ENCODE data around the gene SF1.
A peak's percentile ranks its signal among the peaks of the same experiment; 100 is the strongest.

SF1 gene

GRCh38 chr11:64784813-64785581 is 6.7 kb upstream of the SF1 start:
- no peak for DNase-seq (ENCODE audit: low spot score)

DNA sequence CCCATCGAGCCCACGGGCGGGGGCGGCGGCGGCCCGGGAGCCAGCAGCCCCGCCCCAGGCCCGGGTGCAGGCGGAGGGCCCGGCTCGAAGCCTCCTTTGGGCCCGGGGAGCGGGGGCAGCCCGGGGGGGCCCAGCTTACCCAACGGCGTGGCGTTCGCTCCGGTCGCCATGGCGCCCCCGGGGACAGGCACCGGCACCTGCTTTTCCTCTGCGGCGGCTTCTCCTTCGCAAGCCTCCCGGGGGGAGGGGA is 194 bp downstream of the SF1 start:
- DNase-seq (ENCODE audit: low spot score), result no peak

- DNase-seq (ENCODE audit: low spot score), result peak; percentile 89
Observed at GRCh38 chr11:64777449-64778222, 706 bp downstream of the SF1 start.

DNA sequence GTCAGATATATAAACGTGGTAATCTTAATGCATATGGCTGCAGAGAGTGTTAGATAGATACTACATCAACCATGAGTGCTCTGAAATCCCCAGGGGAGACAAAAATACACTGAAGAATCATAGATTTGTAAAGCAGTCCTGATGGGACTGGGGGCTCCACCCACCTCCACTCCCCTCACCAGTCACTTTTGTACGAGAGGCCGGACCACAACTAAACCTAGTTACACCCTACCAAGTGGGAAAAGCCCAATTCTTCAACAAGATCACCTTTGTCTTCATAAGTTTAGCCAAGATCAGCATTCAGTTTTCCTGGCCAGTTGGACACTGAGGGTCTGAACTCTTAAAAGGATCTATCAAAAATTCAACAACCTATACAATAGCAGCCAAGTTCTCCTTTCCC is 1.5 kb downstream of the SF1 start:
- DNase-seq (ENCODE audit: low spot score), result no peak

DNA sequence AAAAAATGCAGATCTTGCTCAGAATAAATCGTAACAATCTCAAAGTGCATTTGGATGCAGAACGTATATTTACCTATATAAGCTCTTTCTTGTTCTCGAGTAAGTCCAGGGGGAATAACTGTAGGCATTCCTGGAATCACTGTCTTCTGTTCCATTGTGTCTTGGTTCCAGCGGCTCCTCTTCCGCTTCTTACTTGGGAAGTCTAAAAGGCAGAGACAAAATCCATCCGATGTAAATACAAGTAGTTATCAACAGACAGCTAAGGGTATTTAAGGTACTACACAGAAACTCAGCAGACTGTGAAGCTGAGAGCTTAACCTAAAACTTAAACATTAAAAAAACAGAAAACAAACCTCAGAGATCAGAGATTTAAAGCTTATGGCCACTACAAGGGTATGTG is 1.9 kb downstream of the SF1 start:
- no peak for DNase-seq (ENCODE audit: low spot score)

- no peak for DNase-seq (ENCODE audit: low spot score)
Observed at GRCh38 chr11:64774144-64774543, 4.2 kb downstream of the SF1 start.

DNA sequence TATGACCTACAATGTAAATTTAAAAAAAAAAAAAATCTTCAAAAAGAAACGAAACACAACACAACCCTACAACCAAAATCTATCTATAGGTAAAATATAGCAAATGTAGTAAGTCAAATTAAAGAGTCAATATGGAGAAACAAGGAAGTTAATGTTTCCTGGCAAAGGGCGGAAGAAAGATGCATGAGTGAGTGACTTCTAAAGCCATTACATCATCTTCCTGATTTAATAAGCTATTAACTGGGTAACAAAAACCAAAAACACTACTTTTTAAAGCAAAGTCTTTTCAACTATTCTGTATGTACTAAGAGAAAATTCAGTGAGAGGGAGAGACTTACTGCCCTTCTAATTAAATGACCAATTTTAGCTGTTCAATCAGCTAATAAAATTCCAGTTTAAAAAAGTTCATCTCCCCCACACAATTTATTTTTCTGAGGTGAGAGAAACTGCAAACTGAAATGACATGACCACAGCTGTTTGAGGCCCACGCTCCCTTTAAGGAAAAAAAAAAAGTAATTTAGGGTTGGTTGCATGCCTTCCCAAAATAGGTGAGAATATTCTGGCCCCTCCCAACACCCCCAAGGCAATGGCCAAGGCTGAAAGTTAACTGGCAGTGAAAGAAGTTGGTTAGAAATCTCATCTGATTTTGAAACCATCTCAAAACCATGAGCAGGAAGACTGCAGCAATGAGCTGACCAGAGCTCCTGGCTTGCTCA is 5.9 kb downstream of the SF1 start:
- no peak for DNase-seq (ENCODE audit: low spot score)

DNA sequence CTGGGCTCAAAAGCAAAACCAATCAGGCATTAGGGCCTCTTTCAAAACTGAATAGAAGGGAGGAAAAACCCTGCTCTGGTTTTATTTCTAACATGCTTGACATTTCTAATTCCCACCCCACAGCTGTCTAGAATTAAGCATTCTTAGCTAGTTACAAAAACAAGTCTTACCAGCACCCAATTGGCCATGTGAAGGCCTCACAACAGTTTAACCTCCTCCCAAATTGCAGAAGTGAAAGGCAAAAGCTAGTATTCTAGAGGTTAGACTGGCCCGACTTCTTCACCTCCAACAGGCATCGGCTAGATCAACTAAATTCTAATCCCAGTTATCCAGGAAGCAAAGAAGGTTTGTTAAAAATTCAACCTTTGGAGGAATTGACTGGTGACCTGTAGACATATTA is 6.5 kb downstream of the SF1 start:
- no peak for DNase-seq (ENCODE audit: low spot score)

DNA sequence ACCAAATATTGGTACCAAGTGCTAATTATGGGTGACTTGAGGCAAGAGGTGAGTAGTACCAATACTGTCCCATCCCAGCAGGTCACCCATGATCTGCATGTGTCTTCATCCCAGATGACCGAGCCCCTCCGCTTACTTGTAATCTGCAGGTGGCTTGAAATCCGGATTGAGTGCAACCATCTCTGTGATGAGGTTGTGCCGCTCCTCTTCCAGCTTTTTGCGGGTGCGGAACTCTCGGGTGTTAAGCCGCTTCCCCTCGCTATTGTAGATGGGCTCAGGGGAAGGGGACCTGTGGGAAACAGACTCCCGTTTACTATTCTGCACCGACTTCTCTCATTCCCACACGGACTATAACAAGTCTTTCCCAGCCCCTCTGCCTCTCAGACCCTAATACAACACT is 8.2 kb downstream of the SF1 start:
- DNase-seq (ENCODE audit: low spot score), result no peak

- no peak for DNase-seq (ENCODE audit: low spot score)
Observed at GRCh38 chr11:64769283-64769682, 9.1 kb downstream of the SF1 start.

GRCh38 chr11:64768300-64768694 is 10.0 kb downstream of the SF1 start:
- DNase-seq (ENCODE audit: low spot score), result no peak

GRCh38 chr11:64767344-64768299 is 10.7 kb downstream of the SF1 start:
- DNase-seq (ENCODE audit: low spot score), result peak; percentile 63

DNA sequence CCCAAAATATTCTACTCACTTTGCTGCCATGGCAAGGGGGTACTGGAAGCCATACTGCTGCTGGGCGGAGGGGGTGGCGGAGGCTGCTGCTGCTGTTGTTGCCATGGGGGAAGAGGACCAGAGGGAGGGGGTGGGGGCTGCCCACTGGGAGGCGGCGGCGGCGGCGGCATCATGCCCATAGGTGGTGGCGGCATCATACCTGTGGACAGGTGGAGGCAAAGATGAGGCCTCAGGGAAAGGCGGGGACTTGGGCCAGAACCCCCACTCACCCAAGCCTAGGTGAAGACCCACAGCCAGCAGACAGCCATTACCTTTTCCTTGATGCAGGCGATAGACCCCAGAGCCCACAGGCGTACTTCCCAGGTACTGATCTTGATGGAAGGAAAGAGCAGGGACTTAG is 11.5 kb downstream of the SF1 start:
- no peak for DNase-seq (ENCODE audit: low spot score)

GRCh38 chr11:64765851-64766665 is 12.3 kb downstream of the SF1 start:
- DNase-seq (ENCODE audit: low spot score), result no peak

DNA sequence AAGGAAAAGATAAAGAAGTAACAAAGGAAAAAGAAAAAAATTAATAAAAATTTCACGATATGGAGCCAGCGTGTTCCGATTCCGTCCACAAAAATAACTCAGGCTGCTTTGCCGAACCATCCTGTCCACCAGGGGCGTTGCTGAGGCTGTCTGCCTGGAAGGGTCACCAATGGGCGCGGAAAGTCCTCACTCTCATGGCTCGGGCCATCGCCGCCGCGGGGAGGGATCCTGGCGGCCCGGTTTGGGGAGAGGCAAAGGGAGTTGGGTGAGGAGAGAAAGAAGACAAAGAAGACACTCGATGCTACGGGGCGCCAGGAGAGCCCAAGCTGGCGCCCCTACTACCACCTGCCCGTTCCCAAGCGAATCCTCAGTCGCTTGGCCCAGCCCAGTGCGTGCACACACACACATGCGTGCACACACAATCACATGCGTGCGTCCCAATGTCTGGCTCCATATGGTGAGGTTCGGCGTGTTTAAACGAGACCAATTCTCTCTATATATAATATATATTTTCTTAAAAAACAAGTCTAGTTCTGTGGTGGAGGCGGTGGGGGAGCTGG is 13.0 kb downstream of the SF1 start:
- DNase-seq (ENCODE audit: low spot score), result no peak

DNA sequence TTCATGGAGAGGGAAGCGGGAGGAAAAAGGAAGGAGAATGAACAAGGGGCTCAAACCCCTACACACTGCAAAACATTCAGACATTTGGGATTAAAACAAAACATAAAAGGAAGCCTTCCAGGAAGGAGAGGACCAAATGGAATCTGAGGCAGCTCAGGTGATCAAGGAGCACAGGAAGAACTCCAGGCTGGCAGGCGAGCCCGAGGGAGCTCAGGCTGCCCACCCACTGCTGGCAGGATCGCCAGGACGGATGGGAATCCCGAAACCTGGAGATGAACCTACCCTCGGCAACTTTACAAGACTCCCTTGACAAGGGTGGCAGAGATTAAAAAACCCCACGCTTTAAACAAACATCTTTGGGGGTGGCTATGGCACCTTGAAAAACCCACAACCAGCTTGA is 13.6 kb downstream of the SF1 start:
- DNase-seq (ENCODE audit: low spot score), result no peak

DNA sequence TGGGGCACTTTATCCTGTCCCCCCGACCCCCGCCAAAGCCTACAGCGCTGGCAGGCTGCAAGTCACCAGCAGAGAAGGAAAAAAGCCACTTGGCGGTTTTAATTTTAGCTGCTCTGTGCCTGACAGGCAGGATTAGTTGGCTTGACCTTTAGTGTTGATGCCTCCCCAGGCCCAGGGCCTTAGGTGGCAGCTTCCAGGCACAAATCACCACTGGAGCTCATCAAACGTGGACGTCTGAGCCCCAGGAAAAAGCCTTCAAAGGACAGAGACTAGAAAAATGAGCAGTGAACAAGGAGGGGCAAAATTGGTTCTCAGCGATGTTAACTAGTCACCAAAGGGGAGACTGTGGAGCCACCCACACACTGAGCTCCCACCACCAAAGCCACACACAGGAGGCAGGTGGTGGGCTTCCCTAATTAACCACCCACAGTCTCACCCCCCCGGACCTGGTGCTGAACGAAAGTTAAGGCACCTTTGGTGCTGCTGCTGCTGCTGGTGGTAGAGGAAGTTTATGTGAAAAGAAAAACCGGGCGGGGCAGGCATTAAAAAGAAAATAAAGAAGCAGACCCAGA is 14.2 kb downstream of the SF1 start:
- no peak for DNase-seq (ENCODE audit: low spot score)

DNA sequence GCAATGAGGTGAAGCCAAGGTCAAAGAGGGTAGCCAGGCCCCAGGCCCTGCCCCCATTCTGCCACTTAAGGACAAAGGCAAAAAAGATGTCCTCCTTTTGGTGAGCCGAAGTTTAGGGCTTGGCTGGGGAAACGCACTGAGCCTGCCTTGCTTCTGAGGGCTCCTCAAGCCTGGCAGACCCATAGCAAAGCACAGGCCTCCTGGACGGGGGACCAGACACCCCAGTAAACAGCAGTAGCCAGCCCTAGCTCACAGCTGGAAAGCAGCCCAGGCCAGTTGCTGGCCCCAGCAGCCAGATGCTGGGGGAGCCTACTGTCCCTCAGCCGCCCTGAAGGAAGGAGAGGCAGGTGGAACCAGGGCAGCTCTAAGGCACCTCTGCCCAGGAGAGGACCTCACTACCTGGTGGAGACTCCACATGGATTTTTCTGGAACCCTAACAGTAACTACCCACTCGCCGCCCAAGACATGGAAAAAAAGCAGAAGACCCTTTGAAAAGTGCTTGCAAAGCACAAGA is 14.8 kb downstream of the SF1 start:
- DNase-seq (ENCODE audit: low spot score), result no peak

- DNase-seq (ENCODE audit: low spot score), result no peak
Observed at GRCh38 chr11:64762674-64763525, 15.4 kb downstream of the SF1 start.

All from iPS-NIHi11 (cell line).